Dermis microvascular lymphatic vessel endothelial cell (primary cell): ENCODE results near the gene RAD51B. TPM values are rescaled to one million over a fixed set of nuclear protein-coding genes. Genes with fewer than 3 reads are reported as not detected.
A peak's percentile ranks its signal among the peaks of the same experiment; 100 is the strongest.
"Not testable (repeated sequence)": the region's sequence is repeated elsewhere in the genome, so short reads cannot be mapped to it uniquely, and the experiment has no call there.

Experiments used
- DNase-seq, 2 donors: peaks; one replicate each; pipeline versions ENCODE4 v3.0.0 to v3.0.0-alpha.2; 2010; ENCODE audit warnings: low read depth in 2 of 2
- total RNA-seq: library from RNA; depleted of rRNA; stranded (reverse); fragments of >200 nt; gene quantifications from 2 replicates; pipeline ENCODE4 v1.2.1, GENCODE V29; 2014

RAD51B gene
- total RNA-seq, 1 donor from 2014 or later: 9.2 TPM

DNA sequence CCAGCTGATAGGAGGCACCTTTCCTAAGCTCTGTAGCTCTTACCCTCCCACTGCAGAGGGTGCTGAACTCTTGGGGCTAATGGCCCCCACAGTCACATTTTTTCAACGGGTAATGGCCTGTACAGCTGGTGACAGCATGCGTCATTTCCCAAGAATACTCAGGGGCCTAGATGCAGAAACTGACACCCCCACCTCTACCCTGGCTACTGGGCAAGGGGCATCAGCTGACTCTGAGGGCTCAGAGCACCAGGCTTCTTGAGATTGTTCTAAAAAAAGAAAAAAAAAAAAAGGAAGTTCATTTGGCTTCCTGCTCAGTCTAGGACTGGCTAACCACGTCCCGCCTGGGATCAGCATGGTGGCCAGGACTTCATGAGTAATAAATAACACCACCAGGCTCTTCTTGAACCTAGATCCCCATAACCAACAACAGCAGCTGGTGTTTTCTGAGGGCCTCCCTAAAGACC, 938.1 kb downstream of the RAD51B start:
- peak in 1 of 2 donors; percentile 16 for DNase-seq

DNA sequence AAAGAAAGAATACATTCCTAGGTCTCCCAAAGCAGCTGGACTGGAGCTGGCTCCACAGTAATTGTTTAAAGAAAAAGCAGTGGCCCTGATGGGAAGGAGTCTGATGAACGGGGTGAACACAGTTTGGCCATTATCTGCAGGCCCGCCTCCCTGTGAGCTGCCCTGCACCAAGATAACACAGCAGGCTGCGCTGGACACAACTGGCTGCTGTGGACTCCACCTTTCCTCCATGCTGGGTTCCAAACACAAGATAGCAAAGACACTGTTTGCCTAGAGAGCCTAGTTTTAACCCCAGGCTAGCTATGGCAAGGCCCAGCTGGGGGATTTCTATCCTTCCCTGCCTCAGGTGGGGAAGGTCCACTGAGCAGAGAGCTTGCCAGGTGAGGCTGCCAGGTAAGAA, 938.7 kb downstream of the RAD51B start:
- DNase-seq: no peak

DNA sequence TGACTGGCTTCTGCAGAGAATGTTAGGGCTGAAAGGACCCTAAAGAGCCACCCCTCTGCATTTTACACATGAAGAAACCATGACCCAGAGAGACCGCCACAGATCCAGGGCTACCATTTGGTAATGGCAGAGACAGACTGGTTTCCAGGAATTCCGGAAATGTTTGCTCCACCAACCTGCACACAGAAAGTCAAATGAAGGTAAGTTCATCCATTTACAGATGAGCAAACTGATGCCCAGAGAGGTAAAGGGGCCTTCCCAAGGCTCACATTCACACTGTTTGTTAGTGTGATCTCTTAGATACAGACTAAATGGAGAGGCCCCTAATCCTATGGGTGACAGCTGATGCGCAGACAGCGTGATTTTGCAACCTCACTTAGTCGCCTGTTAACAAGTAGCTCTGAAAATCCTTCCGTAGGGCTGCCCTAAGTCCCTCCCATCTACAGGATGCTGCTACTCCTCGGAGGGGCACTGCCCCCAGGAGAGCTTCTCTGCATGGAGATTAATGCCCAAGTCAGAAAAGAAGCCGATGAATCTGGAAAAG, 939.5 kb downstream of the RAD51B start:
- no peak for DNase-seq

DNA sequence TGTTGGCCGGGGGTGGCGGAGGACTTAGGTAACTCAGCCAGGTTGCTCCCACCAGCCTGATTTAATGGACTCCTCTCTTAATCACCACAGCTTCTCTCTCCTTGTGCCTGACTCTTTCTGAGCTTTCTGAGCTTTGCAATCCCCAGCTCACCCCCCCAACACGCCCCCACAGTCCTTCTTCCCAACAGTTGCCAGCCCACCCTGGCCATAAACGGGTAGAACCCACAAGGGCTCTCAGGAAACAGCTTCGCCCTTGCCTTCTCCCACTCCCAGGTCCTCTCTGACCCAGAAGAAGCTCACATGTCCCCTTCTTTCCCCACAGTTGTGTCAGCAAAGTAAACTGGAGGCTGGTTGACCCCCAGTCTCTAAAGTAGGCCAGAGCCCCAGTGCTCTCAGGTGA, 940.4 kb downstream of the RAD51B start:
- no peak for DNase-seq

DNA sequence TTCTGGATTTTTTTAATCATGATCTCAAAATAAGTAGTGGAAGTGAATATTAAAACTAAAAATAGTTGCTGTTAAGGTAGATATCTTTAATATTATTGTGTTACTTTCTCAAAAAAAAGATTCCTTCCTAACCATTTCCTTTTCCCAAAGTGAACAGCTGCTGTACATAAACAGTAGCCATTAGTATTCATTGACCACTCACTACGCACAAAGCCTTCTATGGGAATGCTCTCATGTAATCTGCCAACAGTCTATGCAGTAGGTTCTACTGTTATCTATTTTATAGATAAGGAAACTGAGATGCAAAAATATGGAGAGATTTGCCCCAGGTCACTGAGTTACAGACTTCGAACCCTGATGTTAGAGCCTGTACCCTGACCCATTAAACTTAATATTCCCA, 941.2 kb downstream of the RAD51B start:
- DNase-seq: no peak

DNA sequence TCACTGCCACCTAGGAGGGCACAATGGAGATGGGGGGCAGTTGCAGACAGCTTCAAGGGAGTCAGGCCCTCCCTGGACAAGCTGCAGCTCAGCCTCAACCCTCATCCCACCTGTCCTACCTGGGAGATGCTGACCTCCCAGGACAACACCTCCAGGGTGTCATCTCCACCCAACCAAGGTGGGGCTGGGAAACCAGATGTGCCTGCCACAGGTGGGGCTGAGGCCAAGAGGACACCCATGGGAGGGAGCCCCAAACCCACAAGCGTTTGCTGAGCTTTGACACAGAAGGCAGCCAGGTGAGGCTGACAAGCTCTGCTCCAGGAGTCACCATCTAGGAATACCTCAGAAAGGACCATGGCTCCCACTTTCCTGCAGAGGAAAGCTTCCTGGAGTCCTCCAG, 941.8 kb downstream of the RAD51B start:
- no peak for DNase-seq

DNA sequence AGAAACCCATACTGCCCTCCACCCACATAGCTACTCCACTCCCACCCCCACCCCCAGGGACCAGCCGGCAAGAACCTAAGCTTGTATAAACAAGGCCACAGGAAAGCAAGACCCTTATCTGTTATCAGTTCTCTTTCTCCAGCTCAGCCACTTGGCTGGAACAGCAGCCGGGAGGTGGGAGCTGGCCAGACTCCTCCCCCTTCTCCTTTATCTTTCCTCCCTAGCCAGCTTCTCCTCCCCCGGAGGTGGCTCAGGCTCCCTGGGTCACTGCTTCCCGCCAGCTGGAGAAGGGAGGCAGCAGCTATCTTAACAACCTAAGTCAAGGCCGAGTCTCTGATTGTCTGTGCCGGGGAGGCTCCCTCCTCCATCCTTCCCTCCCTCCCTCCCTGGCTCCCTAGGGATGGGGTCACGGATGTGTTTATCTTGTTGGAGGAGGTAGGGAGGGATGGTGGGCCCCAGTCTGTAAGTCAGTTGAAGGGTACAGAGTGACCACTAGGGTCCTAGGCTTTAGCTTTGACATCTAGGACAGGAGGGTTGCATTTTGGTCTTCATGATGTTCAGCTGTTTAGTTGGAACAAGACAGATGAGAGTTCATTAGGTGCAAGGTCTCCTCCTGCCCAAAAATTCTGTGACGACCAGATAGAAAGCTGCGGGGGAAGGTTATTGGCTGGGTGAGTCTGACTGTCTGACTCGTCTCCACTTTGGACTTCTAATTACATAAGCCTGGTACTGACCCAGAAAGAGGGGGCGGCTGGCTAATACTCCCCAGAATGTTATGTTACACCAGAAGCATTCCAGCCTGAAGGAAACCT, 943.6 kb downstream of the RAD51B start:
- DNase-seq: peak in 1 of 2 donors; percentile 68

DNA sequence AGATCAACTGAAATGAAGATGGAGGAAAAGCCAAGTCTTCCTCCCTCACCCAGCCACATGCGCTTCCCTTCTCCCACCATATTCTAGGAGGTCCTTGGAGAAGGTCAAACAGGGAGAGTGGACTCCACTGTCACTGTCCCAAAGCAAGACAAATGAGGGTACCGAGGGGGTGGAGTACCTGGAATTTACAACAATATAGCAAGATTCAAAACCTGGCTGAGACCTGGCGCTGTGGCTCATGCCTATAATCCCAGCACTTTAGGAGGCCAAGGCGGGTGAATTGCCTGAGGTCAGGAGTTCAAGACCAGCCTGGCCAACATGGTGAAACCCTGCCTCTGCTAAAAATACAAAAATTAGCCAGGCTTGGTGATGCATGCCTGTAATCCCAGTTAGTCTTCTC, 944.3 kb downstream of the RAD51B start:
- not testable (repeated sequence) for DNase-seq

DNA sequence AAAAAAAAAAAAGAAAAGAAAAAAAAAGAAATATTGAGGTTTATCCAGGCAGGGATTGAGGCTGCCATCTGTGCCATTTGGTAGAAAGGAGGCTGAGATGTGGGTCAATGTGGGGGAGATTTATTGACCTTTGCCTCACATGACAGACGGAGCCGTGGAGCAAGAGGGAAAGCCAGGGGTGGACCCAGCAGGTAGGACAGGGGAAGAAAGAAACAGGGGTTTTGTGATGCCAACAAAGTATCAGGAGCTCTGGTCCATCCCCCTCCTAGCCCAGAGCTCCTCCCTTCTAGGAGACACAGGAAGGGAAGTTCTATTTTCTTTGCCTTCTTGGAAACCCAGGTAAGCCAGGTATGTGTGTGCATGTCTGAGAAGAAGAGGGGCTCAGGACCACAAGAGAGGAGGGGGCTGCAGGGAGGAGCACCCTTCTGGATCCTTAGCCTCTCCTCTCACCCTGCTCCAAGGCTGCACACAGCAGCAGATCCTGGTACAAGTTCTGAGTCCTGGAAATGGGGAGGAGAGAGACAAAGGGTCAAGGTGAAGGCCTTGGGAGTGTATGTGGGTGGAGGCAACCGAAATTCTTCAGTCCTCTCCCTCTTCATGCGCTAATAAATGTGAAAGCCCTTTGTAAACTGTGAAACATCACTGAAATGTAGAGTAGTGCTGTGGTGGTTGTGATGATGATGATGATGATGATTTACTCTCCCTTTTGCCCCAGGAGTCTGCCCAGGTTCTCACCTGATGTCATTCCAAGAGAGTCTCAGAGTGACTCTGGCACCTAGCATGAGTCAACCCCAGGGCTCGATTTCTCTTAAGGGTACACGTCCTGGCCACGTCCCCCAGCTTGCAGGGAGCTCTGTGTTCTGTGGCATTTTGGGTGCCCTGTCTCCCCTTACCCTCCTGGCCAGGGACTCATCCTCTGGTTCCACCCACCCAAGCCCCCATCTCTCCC, 947.0 kb downstream of the RAD51B start:
- DNase-seq: no peak

DNA sequence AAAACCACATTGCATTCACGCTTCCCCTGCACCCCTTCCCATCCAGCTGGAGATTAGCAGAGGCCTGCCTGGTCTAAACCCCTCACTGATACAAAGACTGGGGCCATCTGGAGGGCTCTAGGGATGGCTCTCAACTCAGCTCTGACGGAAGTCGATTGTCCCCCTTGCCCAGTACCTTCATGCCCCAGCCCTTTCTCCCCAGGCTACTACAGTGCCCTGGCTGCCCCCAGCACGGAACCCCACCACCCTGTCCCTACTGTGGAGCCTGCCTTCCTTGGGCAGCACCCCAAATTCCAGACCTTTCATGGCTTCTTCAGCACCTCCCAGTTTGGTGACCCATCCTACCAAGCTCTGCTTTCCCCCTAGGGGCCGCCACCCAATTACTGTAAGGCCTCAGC, 947.7 kb downstream of the RAD51B start:
- no peak for DNase-seq

DNA sequence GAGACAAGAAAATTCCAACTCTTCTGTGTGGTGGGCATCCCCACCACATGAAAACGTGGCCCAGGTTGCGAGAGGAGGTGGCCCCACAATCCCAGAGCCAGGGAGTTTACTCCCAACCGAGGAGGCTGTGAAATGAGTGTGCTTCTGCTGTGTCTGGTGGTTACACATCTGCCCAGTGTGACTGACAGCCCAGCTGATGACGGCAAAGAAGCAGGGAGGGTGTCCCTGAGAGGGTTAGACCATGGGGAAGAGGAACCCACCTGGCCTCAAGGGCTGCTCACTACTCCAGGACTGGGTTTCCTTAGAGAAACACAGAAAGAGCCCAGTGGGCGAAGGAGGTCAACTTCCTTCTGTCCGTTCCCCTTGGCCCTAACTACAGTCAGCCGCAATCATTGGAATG, 948.7 kb downstream of the RAD51B start:
- no peak for DNase-seq

DNA sequence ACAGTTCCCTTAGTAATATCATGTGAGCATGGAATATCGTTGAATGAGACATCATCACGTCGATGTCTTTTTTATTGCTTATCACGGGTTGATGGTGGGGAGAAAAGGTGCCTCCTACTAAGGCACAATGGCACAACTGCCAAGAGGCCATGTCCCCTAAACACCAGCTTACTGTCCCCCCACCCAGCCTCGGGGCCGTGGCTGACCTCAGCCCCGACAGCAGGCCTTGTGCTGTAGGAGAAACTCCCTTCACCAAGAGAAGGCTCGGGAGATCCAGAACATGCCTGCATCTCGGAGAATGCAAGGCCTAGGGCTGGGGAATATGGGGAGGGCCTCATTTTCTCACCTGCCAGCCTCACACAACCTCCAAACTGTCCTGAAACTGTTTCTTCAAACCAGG, 950.5 kb downstream of the RAD51B start:
- DNase-seq: no peak

DNA sequence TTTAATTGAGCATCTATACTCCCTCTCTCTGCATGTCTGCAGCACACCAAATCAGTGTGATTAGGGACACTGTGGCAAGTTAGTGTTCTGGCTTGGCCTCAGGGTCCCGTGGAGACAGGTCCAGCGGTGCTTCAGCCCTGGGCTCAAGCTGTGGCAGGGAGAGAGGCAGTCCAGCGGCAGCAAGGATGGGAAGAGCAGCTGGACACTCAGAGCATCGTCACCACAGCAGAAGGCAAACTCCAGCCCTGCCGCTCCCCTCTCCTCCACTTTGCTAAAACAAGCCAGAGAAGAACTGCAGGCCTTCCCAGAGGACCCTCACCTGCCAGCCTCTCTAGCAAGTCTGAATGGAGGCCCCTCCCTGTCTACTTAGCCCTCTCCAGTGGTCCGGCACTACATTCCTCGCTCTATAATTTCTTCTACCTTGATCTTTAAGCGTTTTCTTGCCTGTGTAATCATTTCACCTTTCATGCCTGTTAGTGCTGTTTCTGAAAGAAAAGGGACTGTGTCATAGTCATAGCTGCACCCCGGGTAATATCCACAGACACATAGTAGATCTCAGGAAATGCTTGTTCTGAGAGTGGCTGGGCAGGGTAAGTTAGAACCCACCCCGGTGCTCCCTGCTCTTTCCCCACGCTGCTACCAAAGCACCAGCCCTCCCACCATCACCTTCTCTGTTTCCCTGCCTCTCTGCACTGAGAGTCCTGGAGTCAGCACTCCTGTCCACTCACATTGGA, 951.1 kb downstream of the RAD51B start:
- no peak for DNase-seq

DNA sequence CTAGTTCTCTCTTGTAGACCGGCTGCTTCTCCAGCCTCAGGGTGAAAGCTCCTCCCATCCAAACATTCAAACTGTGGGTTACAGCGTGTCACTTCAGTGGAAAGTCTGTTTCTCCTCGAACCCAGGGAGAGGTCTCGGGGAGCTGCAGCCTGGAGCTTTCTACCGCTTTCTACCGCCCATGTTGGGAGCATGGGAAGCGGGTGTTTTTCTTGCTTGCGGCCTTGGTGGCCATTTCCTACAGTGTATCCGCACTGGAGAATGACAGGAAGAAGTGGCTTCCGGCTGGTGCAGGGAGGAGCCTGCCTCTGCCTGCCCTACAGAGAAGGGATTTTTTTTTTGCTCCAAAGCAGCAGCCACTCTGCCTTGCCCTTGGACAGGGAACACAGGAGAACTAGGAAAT, 952.1 kb downstream of the RAD51B start:
- peak; percentile 84 to 91 for DNase-seq

DNA sequence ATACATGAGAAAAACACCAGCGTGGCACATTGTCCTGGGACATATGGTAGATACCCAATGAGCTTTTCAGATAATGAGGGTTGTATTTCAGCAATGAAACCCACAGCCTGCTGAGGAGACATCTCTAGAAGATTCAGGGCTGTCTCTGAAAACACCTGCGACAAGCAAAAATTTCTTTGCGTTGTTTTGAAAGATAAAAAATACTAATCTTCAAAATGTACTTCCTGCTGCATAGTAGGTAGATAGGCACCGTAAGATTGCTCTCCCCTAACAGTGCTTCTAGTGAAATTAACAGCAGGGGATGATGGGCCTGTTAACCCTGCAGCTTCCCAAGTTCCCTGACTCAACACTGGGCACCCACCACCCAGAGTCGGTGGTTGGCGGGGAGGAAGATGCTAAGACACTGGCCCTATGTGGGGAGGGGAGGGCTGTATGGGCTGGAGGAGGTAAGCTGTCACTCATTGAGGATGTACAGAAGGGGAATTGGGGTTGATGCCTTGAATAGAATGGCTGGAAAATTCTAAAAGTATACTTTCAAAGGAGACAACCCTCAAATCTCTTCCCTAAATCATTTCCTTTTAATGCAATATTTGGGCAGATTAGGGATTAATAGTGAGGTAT, 953.3 kb downstream of the RAD51B start:
- DNase-seq: no peak

DNA sequence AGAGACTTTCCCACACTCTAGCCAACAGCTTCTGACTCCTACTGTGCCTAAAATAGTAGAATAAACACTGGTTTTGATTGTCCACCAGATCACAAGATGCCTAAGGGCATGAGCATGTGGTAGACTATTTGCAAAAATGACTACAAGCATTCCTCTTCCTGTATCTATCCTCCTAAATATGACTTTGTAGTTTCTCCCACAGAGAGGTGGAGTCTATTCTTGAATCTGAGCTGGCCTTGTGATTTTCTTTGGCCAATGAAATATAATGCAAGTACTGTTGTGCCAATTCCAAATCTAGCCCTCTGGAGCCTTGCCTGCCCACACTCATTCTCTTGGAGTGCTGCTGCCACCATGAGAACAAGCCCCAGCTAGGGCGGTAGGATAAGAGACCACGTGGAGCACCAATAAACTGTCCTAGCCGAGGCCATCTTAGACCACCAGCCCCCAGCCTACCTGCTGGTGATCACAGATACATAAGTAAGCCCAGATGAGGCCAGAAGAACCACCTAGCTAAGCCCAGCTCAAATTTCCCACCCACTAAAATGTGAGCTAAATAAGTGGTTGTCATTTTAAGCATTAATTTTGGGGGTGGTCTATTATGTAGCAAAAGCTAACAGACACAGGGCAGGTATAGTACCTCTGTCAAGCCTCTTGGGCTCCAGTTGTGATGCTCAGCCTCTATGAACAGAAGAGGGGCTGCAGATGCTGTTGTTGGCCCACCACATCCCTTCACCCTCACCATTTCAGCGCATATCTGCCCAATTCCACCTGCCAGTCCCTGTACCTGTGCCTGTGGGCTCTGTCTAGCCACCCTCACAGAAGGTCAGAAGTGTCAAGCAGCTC, 955.4 kb downstream of the RAD51B start:
- no peak for DNase-seq

DNA sequence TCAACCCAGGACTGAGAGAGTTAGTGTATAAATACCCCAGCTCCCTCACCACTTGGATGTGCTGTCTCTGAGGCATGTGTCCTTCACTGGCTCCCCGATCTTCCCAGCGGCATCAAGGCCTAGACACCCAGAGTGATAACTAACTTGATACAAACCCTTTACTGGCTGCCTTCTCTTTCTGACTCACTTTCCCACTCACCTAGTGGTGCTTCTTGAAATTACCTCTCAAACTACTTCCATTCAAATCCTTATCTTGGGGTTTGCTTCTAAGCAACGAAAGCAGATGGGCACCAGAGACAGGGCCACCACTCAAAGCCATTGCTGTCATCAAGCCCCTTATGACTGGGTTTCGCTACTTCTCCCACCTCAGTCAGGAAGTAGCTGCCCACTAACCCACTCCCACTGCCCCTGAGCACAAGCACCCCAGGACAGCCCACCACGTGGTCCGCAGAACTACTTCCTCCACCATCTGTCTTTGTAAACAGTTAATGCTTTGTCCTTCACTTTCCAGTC, 956.1 kb downstream of the RAD51B start:
- no peak for DNase-seq

DNA sequence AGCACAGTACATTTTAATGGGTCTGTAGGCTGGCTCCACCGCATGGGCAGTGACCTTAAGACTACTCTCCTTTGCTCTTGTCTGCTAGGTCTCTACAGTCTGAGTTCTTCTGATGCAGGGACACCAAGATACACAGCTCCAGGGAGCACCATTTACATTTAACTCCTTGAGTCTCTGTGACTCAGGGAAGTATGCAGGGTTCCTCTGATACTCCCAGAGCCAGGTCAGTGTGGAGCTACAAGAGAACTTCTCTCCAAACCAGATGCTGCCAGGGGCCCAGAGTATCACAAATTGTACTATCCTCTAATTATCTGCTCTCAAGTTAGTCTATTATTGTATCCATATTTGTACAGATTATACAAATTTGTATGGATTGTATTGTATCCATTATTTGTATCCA, 958.1 kb downstream of the RAD51B start:
- no peak for DNase-seq
